HepG2 (cell line): ENCODE results near the gene SPATA13. TPM values are rescaled to one million over a fixed set of nuclear protein-coding genes. Genes with fewer than 3 reads are reported as not detected.

Experiments used
- ATAC-seq: fragments of 200-7000 bp; cut with Tn5 transposase; 3 replicates; pipeline ENCODE4 v1.9.1; 2020; ENCODE audit warnings: mild to moderate bottlenecking, moderate library complexity
- BruUV-seq: library from RNA; stranded (reverse); fragments of 400-500 nt; replicated peaks from 2 replicates; lab custom pipeline; 2021; lab: Mats Ljungman, UMichigan
- CTCF ChIA-PET: fragments of 300-600 bp; formaldehyde crosslinking; extraction: SDS; loops from one replicate; lab custom pipeline; 2021; ENCODE audit warnings: low total read pairs, inconsistent platforms, low intra/inter-chr PET ratio; lab: Yijun Ruan, JAX
- POLR2A ChIA-PET: fragments of 350-600 bp; sonication (Branson Sonifier 250); formaldehyde crosslinking; loops from one replicate; lab custom pipeline; 2020; ENCODE audit warnings: antibody characterized with exemption, inconsistent platforms; lab: Yijun Ruan, JAX
- DNase-seq: peaks from one replicate; pipeline ENCODE4 v3.0.0-alpha.2; 2015; ENCODE audit warnings: low spot score
- FAIRE-seq: peaks from 3 replicates; lab custom pipeline; 2011; peaks lifted over from hg19 to GRCh38; lab: Jason Lieb, UNC
- H2AFZ ChIP-seq: one replicate; pipeline ENCODE4 v1.6.1; 2011; ENCODE audit warnings: low read length, inconsistent platforms
- H3K27ac ChIP-seq: fragments of 300-600 bp; 3 replicates; pipeline ENCODE4 v1.8.0; 2011; ENCODE audit warnings: mixed run types, mild to moderate bottlenecking, mixed read lengths, low read length, inconsistent platforms; ENCODE audit not compliant: insufficient read depth; ENCODE audit errors: extremely low read length
- H3K27me3 ChIP-seq, 2 experiments: fragments of 200-600 bp in 1 of 2; 2 replicates in 1 of 2; 3 replicates in 1 of 2; pipeline versions ENCODE4 v1.6.0 to v1.8.0; 2011; ENCODE audit warnings: low read length in 2 of 2, mild to moderate bottlenecking in 2 of 2, moderate library complexity in 2 of 2, inconsistent platforms in 1 of 2; ENCODE audit not compliant: insufficient read depth in 2 of 2, control insufficient read depth in 1 of 2
- H3K36me3 ChIP-seq, 2 experiments: fragments of 200-600 bp in 1 of 2; replicated peaks in 1 of 2; 2 replicates in 1 of 2; 3 replicates in 1 of 2; pipeline versions ENCODE4 v1.5.1 to v1.8.0; 2011; ENCODE audit warnings: low read length in 2 of 2, inconsistent platforms in 1 of 2; ENCODE audit not compliant: insufficient read depth in 2 of 2, control insufficient read depth in 1 of 2
- H3K4me1 ChIP-seq: 2 replicates; pipeline ENCODE4 v1.5.1; 2012; ENCODE audit warnings: low read length, inconsistent platforms; ENCODE audit not compliant: insufficient read depth
- H3K4me2 ChIP-seq: 2 replicates; pipeline ENCODE4 v1.6.0; 2011; ENCODE audit warnings: low read depth, low read length, inconsistent platforms
- H3K4me3 ChIP-seq, 3 experiments: fragments of 200-600 bp in 1 of 3; sonication (generic), shearing (Covaris generic) in 1 of 3; replicated peaks in 1 of 3; 2 replicates each; pipeline ENCODE4 v1.5.1; 2011 to 2016; ENCODE audit warnings: low read length in 3 of 3, inconsistent platforms in 2 of 3, low read depth in 2 of 3, mild to moderate bottlenecking in 2 of 3, control low read depth in 1 of 3, mixed read lengths in 1 of 3; ENCODE audit not compliant: insufficient read depth in 1 of 3
- H3K79me2 ChIP-seq: one replicate; pipeline ENCODE4 v1.6.1; 2011; ENCODE audit warnings: low read length, inconsistent platforms; ENCODE audit not compliant: insufficient read depth
- H3K9ac ChIP-seq: 2 replicates; pipeline ENCODE4 v1.6.0; 2011; ENCODE audit warnings: mild to moderate bottlenecking, low read depth, low read length, inconsistent platforms; ENCODE audit not compliant: insufficient read depth
- H3K9me3 ChIP-seq: 2 replicates; pipeline ENCODE4 v1.5.1; 2012; ENCODE audit warnings: mild to moderate bottlenecking, low read length
- H4K20me1 ChIP-seq: 2 replicates; pipeline ENCODE4 v1.6.0; 2011; ENCODE audit warnings: inconsistent platforms, mild to moderate bottlenecking, low read length, moderate library complexity; ENCODE audit not compliant: insufficient read depth
- FOXK1 ChIP-seq: sonication (generic); formaldehyde crosslinking; IDR thresholded peaks from 2 replicates; pipeline ENCODE4 v1.4.0; 2020; ENCODE audit warnings: low read depth, missing genetic modification reagents, borderline replicate concordance
- FOXO1 ChIP-seq: sonication (generic); formaldehyde crosslinking; IDR thresholded peaks from 2 replicates; pipeline ENCODE4 v1.4.0; 2020; ENCODE audit warnings: missing genetic modification reagents
- KDM3A ChIP-seq: IDR thresholded peaks from 2 replicates; pipeline ENCODE4 v1.6.1; 2018; ENCODE audit warnings: low read depth, missing compliant biosample characterization
- MIER3 ChIP-seq: IDR thresholded peaks from 2 replicates; pipeline ENCODE4 v1.6.1; 2016; ENCODE audit warnings: missing compliant biosample characterization, borderline replicate concordance
- MTA1 ChIP-seq: sonication (generic); formaldehyde crosslinking; IDR thresholded peaks from 2 replicates; pipeline ENCODE4 v1.4.0; 2020; ENCODE audit warnings: missing genetic modification reagents, mild to moderate bottlenecking, borderline replicate concordance
- PAX8 ChIP-seq: sonication (generic); formaldehyde crosslinking; IDR thresholded peaks from 2 replicates; pipeline ENCODE4 v1.8.0; 2022; ENCODE audit warnings: mild to moderate bottlenecking, missing genetic modification reagents, borderline replicate concordance
- SP1 ChIP-seq, 2 experiments: fragments of 450-650 bp in 1 of 2; sonication (generic) in 1 of 2; formaldehyde crosslinking in 1 of 2; IDR thresholded peaks; 2 replicates each; pipeline versions ENCODE4 v1.4.0 to v1.6.1; 2016 to 2020; ENCODE audit warnings: missing genetic modification reagents in 1 of 2
- ZFP41 ChIP-seq: sonication (generic); formaldehyde crosslinking; IDR thresholded peaks from 2 replicates; pipeline ENCODE4 v1.4.0; 2020; ENCODE audit warnings: mild to moderate bottlenecking, missing genetic modification reagents, borderline replicate concordance
- ZMAT5 ChIP-seq: sonication (generic); formaldehyde crosslinking; IDR thresholded peaks from 2 replicates; pipeline ENCODE4 v1.5.0; 2020; ENCODE audit warnings: mild to moderate bottlenecking, low read depth, missing genetic modification reagents, borderline replicate concordance
- ZNF343 ChIP-seq: sonication (generic); formaldehyde crosslinking; IDR thresholded peaks from 2 replicates; pipeline ENCODE4 v1.4.0; 2020; ENCODE audit warnings: mild to moderate bottlenecking, missing genetic modification reagents
- ZNF552 ChIP-seq: sonication (generic); formaldehyde crosslinking; IDR thresholded peaks from 2 replicates; pipeline ENCODE4 v1.9.0; 2022; ENCODE audit warnings: missing genetic modification reagents, mild to moderate bottlenecking, borderline replicate concordance
- WGBS: methylation state at CpG from one replicate; pipeline ENCODE4 v1.1.6; 2017; ENCODE audit warnings: low lambda C conversion rate; 5-methylcytosine and 5-hydroxymethylcytosine counted together
- in situ Hi-C: cut with HindIII; loops from 2 replicates; pipeline ENCODE4 v1.10.0; 2017; ENCODE audit warnings: low pct_unique_long_range_greater_than_20kb; ENCODE audit not compliant: extremely low pct_ligation_motif_present
- intact Hi-C: fragments of 100-400 bp; cut with micrococcal nuclease; formaldehyde crosslinking; loops from one replicate; pipeline ENCODE4 v1.10.0; 2022; ENCODE audit not compliant: unreplicated experiment
- polyA plus RNA-seq, 8 experiments: library from polyadenylated mRNA; depleted of rRNA in 3 of 8; stranded (reverse) in 7 of 8; unstranded in 1 of 8; fragments of >200 nt; fragmentation: Illumina TruSeq in 4 of 8; extraction: Trizol in 4 of 8; gene quantifications; 2 replicates each; pipeline versions ENCODE4 v1.2.1 to v1.2.3, GENCODE V29; 2011 to 2016; ENCODE audit warnings: low read depth in 4 of 8, missing spikeins in 1 of 8, mixed read lengths in 1 of 8; ENCODE audit not compliant: insufficient read depth in 1 of 8
- total RNA-seq, 5 experiments: library from RNA; depleted of rRNA; stranded (reverse); fragments of >200 nt; fragmentation: Illumina TruSeq; extraction: Trizol; gene quantifications; 2 replicates each; pipeline ENCODE4 v1.2.3, GENCODE V29; 2016; ENCODE audit warnings: low read depth in 1 of 5
- TF ChIP-seq, protein P1 (sequence below): IDR thresholded peaks from 2 replicates; pipeline ENCODE4 v1.6.1; 2012; ENCODE audit warnings: inconsistent platforms
- TF ChIP-seq, protein P2 (sequence below): sonication (generic); formaldehyde crosslinking; IDR thresholded peaks from 2 replicates; pipeline ENCODE4 v1.5.1; 2020; ENCODE audit warnings: mild to moderate bottlenecking, missing genetic modification reagents
- TF ChIP-seq, protein P3 (sequence below): sonication (generic); formaldehyde crosslinking; IDR thresholded peaks from 2 replicates; pipeline ENCODE4 v1.5.0; 2020; ENCODE audit warnings: missing genetic modification reagents

The SPATA13 gene
- total and polyA plus RNA-seq, 2 of the 13 experiments (the other 11 are each of a cell fraction or from before 2014, with no cell fraction given) = 11.3 to 14.2 TPM

DNA sequence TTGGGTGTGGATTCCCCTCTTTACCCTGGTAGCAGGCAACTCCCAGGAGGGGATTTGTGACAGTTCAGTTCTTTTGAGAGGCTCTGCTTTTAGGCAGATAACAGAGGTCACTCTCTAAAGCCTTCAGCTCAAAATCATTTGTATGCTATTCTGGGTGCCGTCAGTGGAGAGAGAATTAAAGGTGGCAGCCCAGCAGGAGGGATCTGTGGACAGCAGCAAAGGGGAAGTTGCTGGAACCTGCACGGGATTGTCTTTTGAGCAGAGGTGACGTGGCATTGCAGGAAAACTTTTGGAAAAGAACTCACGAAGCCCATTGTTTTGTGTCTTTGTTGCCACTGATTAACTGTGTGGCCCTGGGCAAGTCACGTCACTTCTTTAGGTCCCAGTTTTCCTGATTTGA lies 86.5 kb downstream of the SPATA13 start:
- no TSS peak for BruUV-seq

More for the DNA sequence above, 86.5 kb downstream of the SPATA13 start:
- no peaks in the 10 kb centered on the region for H3K27me3 ChIP-seq
- intact Hi-C loops (no loop called here), in situ Hi-C loops (no loop called here)
- H3K79me2 ChIP-seq = no peaks in the 10 kb centered on the region
- ATAC-seq = no peak
- 0 out of 2 replicates have a peak, but pooled peaks cover 3% of the 10 kb centered on the region for H4K20me1 ChIP-seq
- WGBS = 99% methylated on average over 5 of the region's 5 CpGs
- H3K9me3 ChIP-seq = no peaks in the 10 kb centered on the region
- no peak overlapping the region for H3K9ac ChIP-seq
- H3K36me3 ChIP-seq = peaks cover 12 to 20% of the 10 kb centered on the region in 2 experiments
- no peak overlapping the region for H3K4me2 ChIP-seq
- FAIRE-seq = no peak
- no peak overlapping the region for H3K27ac ChIP-seq
- H3K4me3 ChIP-seq = no peak overlapping the region
- POLR2A ChIA-PET = no interaction called here
- CTCF ChIA-PET = no interaction called here
- no peak overlapping the region for H2AFZ ChIP-seq
- H3K4me1 ChIP-seq = no peaks in the 10 kb centered on the region
- no peak for DNase-seq
- TF ChIP-seq SP1 (IDR thresholded peaks at IDR 0.05) (no peak), SP1 (CRISPR knock-in tag; IDR thresholded peaks at IDR 0.05) (no peak), ZMAT5 (CRISPR knock-in tag) (no peak), MTA1 (CRISPR knock-in tag) (no peak), MIER3 (CRISPR knock-in tag) (no peak), FOXK1 (CRISPR knock-in tag) (no peak), ZFP41 (CRISPR knock-in tag) (no peak), KDM3A (CRISPR knock-in tag) (no peak), PAX8 (CRISPR knock-in tag) (no peak), ZNF552 (no peak), ZNF343 (CRISPR knock-in tag) (no peak), FOXO1 (CRISPR knock-in tag) (no peak)
- TF ChIP-seq, protein P1, sequence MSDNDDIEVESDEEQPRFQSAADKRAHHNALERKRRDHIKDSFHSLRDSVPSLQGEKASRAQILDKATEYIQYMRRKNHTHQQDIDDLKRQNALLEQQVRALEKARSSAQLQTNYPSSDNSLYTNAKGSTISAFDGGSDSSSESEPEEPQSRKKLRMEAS = no peak
- TF ChIP-seq, protein P2, sequence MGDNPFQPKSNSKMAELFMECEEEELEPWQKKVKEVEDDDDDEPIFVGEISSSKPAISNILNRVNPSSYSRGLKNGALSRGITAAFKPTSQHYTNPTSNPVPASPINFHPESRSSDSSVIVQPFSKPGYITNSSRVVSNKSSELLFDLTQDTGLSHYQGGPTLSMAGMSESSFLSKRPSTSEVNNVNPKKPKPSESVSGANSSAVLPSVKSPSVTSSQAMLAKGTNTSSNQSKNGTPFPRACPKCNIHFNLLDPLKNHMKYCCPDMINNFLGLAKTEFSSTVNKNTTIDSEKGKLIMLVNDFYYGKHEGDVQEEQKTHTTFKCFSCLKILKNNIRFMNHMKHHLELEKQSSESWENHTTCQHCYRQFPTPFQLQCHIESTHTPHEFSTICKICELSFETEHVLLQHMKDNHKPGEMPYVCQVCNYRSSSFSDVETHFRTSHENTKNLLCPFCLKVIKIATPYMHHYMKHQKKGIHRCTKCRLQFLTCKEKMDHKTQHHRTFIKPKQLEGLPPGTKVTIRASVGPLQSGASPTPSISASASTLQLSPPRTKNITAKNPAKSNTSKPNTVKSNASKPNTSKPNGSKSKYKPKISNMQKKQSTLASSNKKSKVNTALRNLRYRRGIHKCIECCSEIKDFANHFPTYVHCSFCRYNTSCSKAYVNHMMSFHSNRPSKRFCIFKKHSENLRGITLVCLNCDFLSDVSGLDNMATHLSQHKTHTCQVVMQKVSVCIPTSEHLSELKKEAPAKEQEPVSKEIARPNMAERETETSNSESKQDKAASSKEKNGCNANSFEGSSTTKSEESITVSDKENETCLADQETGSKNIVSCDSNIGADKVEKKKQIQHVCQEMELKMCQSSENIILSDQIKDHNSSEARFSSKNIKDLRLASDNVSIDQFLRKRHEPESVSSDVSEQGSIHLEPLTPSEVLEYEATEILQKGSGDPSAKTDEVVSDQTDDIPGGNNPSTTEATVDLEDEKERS (CRISPR knock-in tag) = no peak
- TF ChIP-seq, protein P3, sequence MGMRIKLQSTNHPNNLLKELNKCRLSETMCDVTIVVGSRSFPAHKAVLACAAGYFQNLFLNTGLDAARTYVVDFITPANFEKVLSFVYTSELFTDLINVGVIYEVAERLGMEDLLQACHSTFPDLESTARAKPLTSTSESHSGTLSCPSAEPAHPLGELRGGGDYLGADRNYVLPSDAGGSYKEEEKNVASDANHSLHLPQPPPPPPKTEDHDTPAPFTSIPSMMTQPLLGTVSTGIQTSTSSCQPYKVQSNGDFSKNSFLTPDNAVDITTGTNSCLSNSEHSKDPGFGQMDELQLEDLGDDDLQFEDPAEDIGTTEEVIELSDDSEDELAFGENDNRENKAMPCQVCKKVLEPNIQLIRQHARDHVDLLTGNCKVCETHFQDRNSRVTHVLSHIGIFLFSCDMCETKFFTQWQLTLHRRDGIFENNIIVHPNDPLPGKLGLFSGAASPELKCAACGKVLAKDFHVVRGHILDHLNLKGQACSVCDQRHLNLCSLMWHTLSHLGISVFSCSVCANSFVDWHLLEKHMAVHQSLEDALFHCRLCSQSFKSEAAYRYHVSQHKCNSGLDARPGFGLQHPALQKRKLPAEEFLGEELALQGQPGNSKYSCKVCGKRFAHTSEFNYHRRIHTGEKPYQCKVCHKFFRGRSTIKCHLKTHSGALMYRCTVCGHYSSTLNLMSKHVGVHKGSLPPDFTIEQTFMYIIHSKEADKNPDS (CRISPR knock-in tag) = no peak
